HUES48 (cell line): ENCODE results near the gene MYOCD.

Experiments
- H3K27ac ChIP-seq: one replicate; pipeline ENCODE4 v1.7.0; 2013; ENCODE audit warnings: low read depth, low read length, inconsistent platforms
- H3K27me3 ChIP-seq: 2 replicates; pipeline ENCODE4 v1.6.1; 2013; ENCODE audit warnings: mild to moderate bottlenecking, low read length; ENCODE audit not compliant: control insufficient read depth, insufficient read depth
- H3K36me3 ChIP-seq: 2 replicates; pipeline ENCODE4 v1.6.1; 2013; ENCODE audit warnings: low read length; ENCODE audit not compliant: control insufficient read depth, insufficient read depth
- H3K4me1 ChIP-seq: 2 replicates; pipeline ENCODE4 v1.6.1; 2013; ENCODE audit warnings: mild to moderate bottlenecking, low read length; ENCODE audit not compliant: control insufficient read depth, insufficient read depth
- H3K4me3 ChIP-seq: 2 replicates; pipeline ENCODE4 v1.5.1; 2013; ENCODE audit warnings: mild to moderate bottlenecking, low read depth, low read length
- H3K9ac ChIP-seq: 2 replicates; pipeline ENCODE4 v1.6.1; 2013; ENCODE audit warnings: mild to moderate bottlenecking, low read depth, low read length, moderate library complexity
- H3K9me3 ChIP-seq: 2 replicates; pipeline ENCODE4 v1.6.1; 2013; ENCODE audit warnings: low read length; ENCODE audit not compliant: control insufficient read depth, insufficient read depth

The MYOCD gene

DNA sequence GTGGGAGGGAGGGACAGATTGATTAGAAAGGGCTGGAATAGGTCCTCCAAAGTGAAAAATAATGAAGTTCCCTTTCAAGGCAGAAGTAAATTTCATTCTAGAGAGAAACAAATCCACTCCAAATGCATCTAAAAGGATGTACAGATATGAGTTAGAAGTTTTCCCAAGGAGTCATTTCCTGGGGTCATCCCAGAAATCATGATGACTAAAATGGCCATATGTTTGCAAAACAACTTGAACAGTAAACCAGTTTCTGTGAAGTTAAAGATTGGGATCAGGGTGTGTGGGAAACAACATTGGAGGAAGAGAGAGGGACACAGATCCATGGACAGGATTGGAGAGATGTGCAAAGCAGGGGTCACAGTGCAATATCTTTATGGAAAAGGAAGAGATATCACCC, 91.1 kb downstream of the MYOCD start:
- Histone ChIP-seq H3K27me3 (no peaks in the 10 kb centered on the region), H3K4me1 (no peaks in the 10 kb centered on the region), H3K27ac (no peak overlapping the region), H3K9me3 (no peaks in the 10 kb centered on the region), H3K36me3 (no peaks in the 10 kb centered on the region), H3K4me3 (no peak overlapping the region), H3K9ac (no peak overlapping the region)

DNA sequence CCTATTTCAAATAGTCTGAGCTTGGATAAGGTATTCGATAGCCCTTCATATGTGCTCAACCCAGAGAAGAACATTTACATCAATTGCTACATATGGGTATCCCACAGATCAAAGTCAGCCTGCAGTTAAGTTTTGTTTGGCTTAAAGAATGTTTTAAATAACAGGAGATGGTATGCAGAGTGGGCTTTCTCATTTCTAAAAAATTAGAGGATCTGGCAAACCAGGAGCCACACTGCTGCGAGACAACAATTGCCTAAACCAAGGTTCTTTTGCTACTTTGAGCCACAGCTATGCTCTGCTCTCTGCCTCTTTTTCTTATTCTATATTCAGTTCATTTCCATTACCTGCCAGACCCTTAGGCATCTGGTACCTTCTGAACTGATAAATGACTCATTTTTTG, 93.4 kb downstream of the MYOCD start:
- no peaks in the 10 kb centered on the region for H3K9me3 ChIP-seq

DNA sequence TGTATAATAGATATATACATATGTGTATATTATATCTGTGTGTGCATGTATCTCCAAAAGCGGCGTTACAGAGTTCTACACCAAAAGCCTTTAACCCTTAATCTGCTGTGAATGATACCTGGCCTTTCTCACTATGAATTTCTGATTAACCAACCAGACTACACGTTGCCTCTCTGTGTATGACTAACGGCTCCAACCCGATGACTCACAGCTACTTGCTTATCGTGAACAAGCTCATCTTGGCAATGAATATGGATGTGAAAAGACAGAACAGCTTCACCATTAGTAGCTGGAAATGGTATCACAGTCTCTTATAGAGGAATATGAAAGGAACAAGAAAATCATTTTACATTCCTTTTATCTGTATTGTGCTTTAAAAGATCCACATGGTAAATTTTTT, 99.9 kb downstream of the MYOCD start:
- Histone ChIP-seq H3K9ac (no peak overlapping the region), H3K36me3 (no peaks in the 10 kb centered on the region), H3K9me3 (no peaks in the 10 kb centered on the region), H3K4me3 (no peak overlapping the region), H3K27ac (no peak overlapping the region), H3K27me3 (no peaks in the 10 kb centered on the region), H3K4me1 (no peaks in the 10 kb centered on the region)

More for the DNA sequence above, 93.4 kb downstream of the MYOCD start:
- Histone ChIP-seq H3K27ac (no peak overlapping the region), H3K9ac (no peak overlapping the region), H3K27me3 (no peaks in the 10 kb centered on the region), H3K4me1 (no peaks in the 10 kb centered on the region), H3K36me3 (no peaks in the 10 kb centered on the region), H3K4me3 (no peak overlapping the region)

DNA sequence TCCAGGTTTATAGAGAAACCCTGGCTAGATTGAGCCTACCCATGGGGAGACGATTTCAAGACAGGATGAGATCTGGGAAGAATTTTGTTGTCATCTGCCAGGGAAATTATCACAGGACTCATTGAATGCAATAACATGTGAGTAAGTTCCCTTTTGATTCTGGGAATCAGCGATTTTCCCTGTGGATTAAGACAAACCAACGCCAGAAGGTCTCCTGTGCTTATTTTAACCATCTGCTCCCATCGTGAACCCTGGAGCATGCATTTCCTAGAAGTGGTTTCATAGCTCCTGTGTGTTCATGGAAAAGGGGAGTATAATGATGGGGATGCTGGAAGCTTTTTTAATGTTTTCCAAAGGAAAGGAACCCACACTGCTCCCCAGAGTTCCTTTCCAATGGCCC, 102.6 kb downstream of the MYOCD start:
- H3K27ac ChIP-seq = no peak overlapping the region
- no peaks in the 10 kb centered on the region for H3K9me3 ChIP-seq
- no peak overlapping the region for H3K9ac ChIP-seq
- H3K36me3 ChIP-seq = no peaks in the 10 kb centered on the region
- H3K27me3 ChIP-seq = no peaks in the 10 kb centered on the region
- H3K4me1 ChIP-seq = no peaks in the 10 kb centered on the region
- H3K4me3 ChIP-seq = no peak overlapping the region

DNA sequence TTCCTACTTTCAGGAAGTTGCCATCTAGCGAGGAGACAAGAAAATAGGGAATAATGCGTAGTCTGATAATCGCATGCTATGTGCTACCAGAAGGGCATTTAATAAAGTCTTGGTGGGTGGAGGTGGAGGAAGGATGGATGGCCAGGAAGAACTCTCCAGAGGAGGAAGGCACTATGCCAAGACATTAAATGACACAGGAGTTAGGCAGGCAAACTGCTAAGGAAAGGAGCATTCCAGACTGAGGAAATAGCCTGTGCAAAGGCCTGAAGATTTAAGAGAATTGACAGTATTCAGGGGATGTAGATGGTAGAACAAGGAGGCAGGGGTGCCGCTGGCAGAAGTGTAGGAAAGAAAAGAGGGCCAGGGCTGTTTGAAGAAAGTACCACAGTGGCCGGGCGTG, 104.3 kb downstream of the MYOCD start:
- no peak overlapping the region for H3K4me3 ChIP-seq
- H3K9ac ChIP-seq = no peak overlapping the region

DNA sequence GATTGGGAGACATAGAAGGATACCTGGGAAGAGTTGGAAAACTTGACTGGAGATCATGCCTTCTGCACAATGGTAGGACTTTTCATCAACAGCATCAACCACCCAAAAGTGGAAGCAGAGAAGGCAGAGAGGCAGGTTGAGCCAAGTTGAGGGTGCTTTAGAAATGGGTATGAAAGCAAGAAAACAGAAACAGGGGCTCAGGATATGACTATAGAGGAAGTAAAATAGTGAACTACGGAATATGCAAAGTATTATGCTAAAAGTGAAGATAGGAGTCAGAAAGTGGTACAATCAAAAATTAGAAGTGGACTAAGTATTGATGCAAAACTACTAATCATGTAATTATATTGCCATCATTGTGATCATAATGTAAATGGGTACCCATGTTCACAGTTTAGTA, 107.5 kb downstream of the MYOCD start:
- Histone ChIP-seq H3K27ac (no peak overlapping the region), H3K36me3 (no peaks in the 10 kb centered on the region), H3K9me3 (no peaks in the 10 kb centered on the region), H3K4me3 (no peak overlapping the region), H3K27me3 (no peaks in the 10 kb centered on the region), H3K4me1 (no peaks in the 10 kb centered on the region), H3K9ac (no peak overlapping the region)

More for the DNA sequence above, 104.3 kb downstream of the MYOCD start:
- H3K36me3 ChIP-seq = no peaks in the 10 kb centered on the region
- H3K4me1 ChIP-seq = no peaks in the 10 kb centered on the region
- no peaks in the 10 kb centered on the region for H3K27me3 ChIP-seq
- no peaks in the 10 kb centered on the region for H3K9me3 ChIP-seq
- H3K27ac ChIP-seq = no peak overlapping the region

DNA sequence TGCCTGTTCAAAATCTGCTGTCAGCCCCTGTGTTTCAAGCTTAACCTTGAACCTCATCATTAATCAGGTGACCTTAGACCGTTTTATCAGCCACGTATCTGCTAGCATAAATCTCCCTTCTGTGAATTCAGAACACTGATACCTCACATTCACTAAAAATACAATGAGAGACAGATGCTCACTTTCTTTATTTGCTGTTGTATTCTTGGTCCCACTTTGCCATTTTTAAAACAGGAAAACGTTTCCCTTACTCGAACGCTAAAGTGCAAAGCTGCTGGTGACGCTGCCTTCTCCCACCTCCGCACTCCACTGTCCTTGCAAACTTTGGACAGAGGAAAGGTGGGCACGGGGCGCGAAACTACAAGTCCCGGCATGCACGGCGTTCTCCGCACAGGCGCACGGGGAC, 123.4 kb downstream of the MYOCD start:
- no peaks in the 10 kb centered on the region for H3K36me3 ChIP-seq
- H3K9ac ChIP-seq = no peak overlapping the region; the same call in 1 of the 2 replicates
- no peaks in the 10 kb centered on the region for H3K9me3 ChIP-seq
- H3K27me3 ChIP-seq = peaks cover 6% of the 10 kb centered on the region; the same call in 1 of the 2 replicates
- H3K4me1 ChIP-seq = peaks cover 11% of the 10 kb centered on the region
- peak overlapping the region; percentile 59 for H3K27ac ChIP-seq
- peak overlapping the region; percentile 99 for H3K4me3 ChIP-seq

DNA sequence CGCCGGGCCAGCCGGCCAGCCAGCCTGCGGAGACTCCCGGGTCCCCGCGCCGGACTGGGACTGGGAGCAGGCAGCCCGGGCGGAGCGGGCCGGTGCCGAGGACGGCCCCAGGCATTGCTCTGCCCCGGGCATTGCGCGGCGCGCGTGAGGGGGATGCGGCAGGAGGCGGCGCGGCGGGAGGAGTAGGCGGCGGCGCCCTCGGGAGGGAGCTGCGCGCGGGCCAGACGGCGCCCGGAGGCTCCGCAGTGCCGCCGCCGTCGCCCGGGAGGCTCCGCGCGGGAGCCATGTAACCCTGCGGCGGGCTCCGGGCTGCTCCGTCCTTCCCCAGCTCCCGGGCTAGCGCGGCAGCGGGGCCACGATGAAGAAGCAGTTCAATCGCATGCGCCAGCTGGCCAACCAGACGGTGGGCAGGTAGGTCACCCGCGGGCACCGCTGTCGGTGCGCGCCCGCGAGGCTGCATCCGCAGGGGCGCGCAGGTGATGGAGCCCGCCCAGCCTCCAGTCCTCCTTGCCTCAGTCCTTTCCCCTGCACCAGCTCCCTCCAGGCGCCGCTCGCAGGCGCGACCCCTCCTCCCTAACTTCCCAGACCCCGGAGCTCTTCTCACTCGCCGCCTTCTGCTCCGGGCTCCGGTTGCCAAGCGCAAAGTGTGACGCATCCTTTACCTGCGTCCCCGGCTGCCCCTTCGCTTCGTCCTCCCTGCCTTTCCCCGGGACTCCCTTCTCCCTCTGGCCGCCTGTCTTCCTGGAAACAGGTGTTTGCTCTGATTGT, 124.0 kb downstream of the MYOCD start, which contains the start of gene ARHGAP44:
Gene ARHGAP44, plus strand, starts transcription at position 18 of the 768 bp plus-strand sequence. Its CDS starts 341 bp downstream, at position 359.
- H3K9me3 ChIP-seq = no peaks in the 10 kb centered on the region
- H3K9ac ChIP-seq = peak within 1 kb of the TSS; percentile 76; the same call in 1 of the 2 replicates
- H3K27ac ChIP-seq = peak within 1 kb of the TSS; percentile 59
- H3K4me3 ChIP-seq = peak within 1 kb of the TSS; percentile 99
- peaks cover 11% of the 10 kb centered on the region for H3K4me1 ChIP-seq
- H3K36me3 ChIP-seq = no peaks in the 10 kb centered on the region
- peaks cover 6% of the 10 kb centered on the region; the same call in 1 of the 2 replicates for H3K27me3 ChIP-seq

DNA sequence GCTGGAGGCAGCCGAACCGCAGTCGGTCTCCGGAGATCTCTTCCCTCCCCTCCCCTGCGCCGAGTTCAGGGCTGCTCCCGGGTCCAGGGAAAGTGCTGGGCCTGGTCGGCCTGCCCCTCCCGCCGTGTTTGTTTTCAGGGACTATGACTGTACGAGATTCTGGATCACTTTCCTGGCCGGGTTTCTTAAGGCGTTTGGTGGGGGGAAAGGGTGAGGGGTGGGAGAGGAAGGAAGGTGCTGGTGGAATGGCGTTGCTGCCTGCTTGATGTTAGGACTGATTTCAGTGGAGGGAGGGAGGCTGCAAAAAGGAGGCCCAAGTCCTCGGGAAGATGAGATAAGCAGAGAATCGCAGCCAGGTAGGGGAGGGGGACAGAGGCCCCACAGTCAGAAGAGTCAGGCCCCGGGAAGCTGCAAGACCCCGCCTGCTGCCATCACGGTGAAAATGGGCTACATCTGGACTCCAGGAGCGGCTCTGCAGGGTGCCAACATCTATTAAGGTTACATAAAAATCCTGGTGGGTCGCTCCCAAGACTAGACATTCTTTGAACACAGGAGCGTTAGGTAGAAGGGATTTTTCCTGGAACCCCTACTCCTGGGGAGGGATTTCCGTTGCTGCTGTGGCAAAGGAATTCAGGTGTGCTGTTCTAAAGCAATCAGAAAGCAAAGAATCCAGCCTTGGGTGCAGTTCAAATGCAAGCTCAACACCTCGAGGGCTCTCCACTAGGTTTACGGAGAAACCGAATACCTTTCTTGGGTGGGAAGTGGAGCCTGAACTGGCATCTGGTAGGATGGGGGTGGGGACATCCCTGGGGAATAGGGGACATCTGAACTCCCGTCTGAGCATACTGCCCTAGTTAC, 124.8 kb downstream of the MYOCD start:
- Histone ChIP-seq H3K27ac (no peak overlapping the region), H3K4me1 (peaks cover 11% of the 10 kb centered on the region), H3K4me3 (peak overlapping the region; percentile 99), H3K36me3 (no peaks in the 10 kb centered on the region), H3K27me3 (peaks cover 6% of the 10 kb centered on the region; the same call in 1 of the 2 replicates), H3K9me3 (no peaks in the 10 kb centered on the region), H3K9ac (peak overlapping the region; percentile 76; the same call in 1 of the 2 replicates)

DNA sequence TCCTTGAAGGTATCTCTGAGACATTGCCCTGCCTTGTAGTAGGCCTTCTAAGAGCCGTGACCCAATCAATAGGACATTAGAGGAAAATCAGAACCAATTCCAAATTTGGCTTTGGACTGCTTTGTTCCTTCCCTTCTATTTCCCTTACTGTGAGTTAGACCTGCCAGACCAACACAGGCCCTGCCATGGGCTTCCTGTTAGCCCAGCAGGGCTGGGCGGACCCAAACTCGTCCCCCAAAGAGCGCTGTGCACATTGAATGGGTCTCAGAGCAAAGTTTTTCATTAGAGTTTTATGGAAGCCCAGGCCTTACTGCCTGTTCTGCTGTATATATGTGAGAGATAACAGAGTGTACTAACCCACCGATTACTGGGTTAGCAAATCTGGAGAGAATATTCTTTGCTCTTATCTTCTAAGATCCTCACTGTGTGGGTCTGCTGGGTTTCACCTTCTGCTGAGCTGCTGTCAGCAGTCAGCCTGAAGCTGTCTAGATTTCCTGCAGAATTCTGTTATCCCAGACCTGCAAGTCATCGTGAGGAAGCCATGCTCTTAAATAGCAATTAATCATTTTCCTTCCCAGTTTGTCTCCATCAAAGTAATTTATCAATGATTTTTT, 129.3 kb downstream of the MYOCD start:
- no peaks in the 10 kb centered on the region for H3K9me3 ChIP-seq
- no peaks in the 10 kb centered on the region for H3K36me3 ChIP-seq
- H3K27me3 ChIP-seq = no peaks in the 10 kb centered on the region; the same call in 1 of the 2 replicates
- H3K4me3 ChIP-seq = no peak overlapping the region
- H3K4me1 ChIP-seq = peaks cover 11% of the 10 kb centered on the region
- H3K27ac ChIP-seq = no peak overlapping the region
- no peak overlapping the region for H3K9ac ChIP-seq
